ENCODE data around the gene IDS. TPM values are rescaled to one million over a fixed set of nuclear protein-coding genes. Genes with fewer than 3 reads are reported as not detected.
"Not testable (repeated sequence)": the region's sequence is repeated elsewhere in the genome, so short reads cannot be mapped to it uniquely, and the experiment has no call there.

Gene IDS
- total RNA-seq = 10 to 100 TPM; 55.8 to 73.1 (median 56.8) TPM

- no peak for TF ChIP-seq CTCF (IDR thresholded peaks at IDR 0.05; ENCODE audit: low read depth)
These were observed at the start of gene IDS for GRCh38 chrX:149504915-149505651. Gene IDS (minus strand): TSS chrX:149505306. CDS start chrX:149505137, 169 bp downstream.

- not testable (repeated sequence) for TF ChIP-seq CTCF (IDR thresholded peaks at IDR 0.05; ENCODE audit: low read depth)
These were observed 44.6 kb upstream of the IDS start, which contains the start of gene HSFX3 for GRCh38 chrX:149549701-149550100. Gene HSFX3 (minus strand): TSS chrX:149549924. CDS start chrX:149549852, 72 bp downstream.

GRCh38 chrX:149541521-149542047, 36.5 kb upstream of the IDS start:
- TF ChIP-seq CTCF (IDR thresholded peaks at IDR 0.05; ENCODE audit: low read depth) = no peak

GRCh38 chrX:149540621-149541520, 35.8 kb upstream of the IDS start, which contains the start of gene EOLA1:
Gene EOLA1 (plus strand): TSS chrX:149541012. CDS start chrX:149545631, 4,619 bp downstream.
- TF ChIP-seq CTCF (IDR thresholded peaks at IDR 0.05; ENCODE audit: low read depth) = no peak

- no peak for TF ChIP-seq CTCF (IDR thresholded peaks at IDR 0.05; ENCODE audit: low read depth)
These were observed 35.1 kb upstream of the IDS start for GRCh38 chrX:149540131-149540620.

- no peak for TF ChIP-seq CTCF (IDR thresholded peaks at IDR 0.05; ENCODE audit: low read depth)
These were observed 34.4 kb upstream of the IDS start for GRCh38 chrX:149539283-149540130.

Data from subcutaneous adipose tissue (tissue), 4 donors.